DMS53 treated with DMSO at 0.1 percent for 48 hours (cell line): ENCODE data around the gene ELAVL2.
A peak's percentile ranks its signal among the peaks of the same experiment; 100 is the strongest.

Experiments used
- DNase-seq: peaks from one replicate; lab custom pipeline; 2025; ENCODE audit not compliant: unreplicated experiment; lab: John Stamatoyannopoulos, UW

The ELAVL2 gene

GRCh38 chr9:23821375-23822181 lies 4.5 kb downstream of the ELAVL2 start:
- DNase-seq: peak; percentile 29

- no peak for DNase-seq
Measured at GRCh38 chr9:23820451-23821374, 5.3 kb downstream of the ELAVL2 start.

- no peak for DNase-seq
Measured at GRCh38 chr9:23819403-23819802, 6.6 kb downstream of the ELAVL2 start.

- no peak for DNase-seq
Measured at GRCh38 chr9:23814243-23814642, 11.8 kb downstream of the ELAVL2 start.

GRCh38 chr9:23812673-23813072 lies 13.4 kb downstream of the ELAVL2 start:
- DNase-seq: no peak

GRCh38 chr9:23811633-23812032 lies 14.4 kb downstream of the ELAVL2 start:
- no peak for DNase-seq

GRCh38 chr9:23803216-23803615 lies 22.8 kb downstream of the ELAVL2 start:
- DNase-seq: no peak

- DNase-seq: no peak
Measured at GRCh38 chr9:23801523-23801922, 24.5 kb downstream of the ELAVL2 start.

GRCh38 chr9:23799521-23799920 lies 26.5 kb downstream of the ELAVL2 start:
- DNase-seq: no peak

GRCh38 chr9:23798325-23798724 lies 27.7 kb downstream of the ELAVL2 start:
- DNase-seq: no peak

- no peak for DNase-seq
Measured at GRCh38 chr9:23796209-23796608, 29.8 kb downstream of the ELAVL2 start.

GRCh38 chr9:23790351-23791260 lies 35.4 kb downstream of the ELAVL2 start:
- no peak for DNase-seq

- DNase-seq: no peak
Measured at GRCh38 chr9:23789529-23790254, 36.3 kb downstream of the ELAVL2 start.

- DNase-seq: no peak
Measured at GRCh38 chr9:23784962-23785361, 41.1 kb downstream of the ELAVL2 start.

- no peak for DNase-seq
Measured at GRCh38 chr9:23783509-23783908, 42.5 kb downstream of the ELAVL2 start.

GRCh38 chr9:23779220-23779619 lies 46.8 kb downstream of the ELAVL2 start:
- DNase-seq: no peak

- DNase-seq: no peak
Measured at GRCh38 chr9:23777328-23777727, 48.7 kb downstream of the ELAVL2 start.

GRCh38 chr9:23775549-23775948 lies 50.5 kb downstream of the ELAVL2 start:
- DNase-seq: no peak

GRCh38 chr9:23774266-23774665 lies 51.8 kb downstream of the ELAVL2 start:
- no peak for DNase-seq

GRCh38 chr9:23772385-23772783 lies 53.7 kb downstream of the ELAVL2 start:
- DNase-seq: no peak
